Heart right ventricle (tissue), 16 donors: ENCODE data around the gene RNF8. TPM values are rescaled to one million over a fixed set of nuclear protein-coding genes. Genes with fewer than 3 reads are reported as not detected.

Experiments used
- ATAC-seq, 8 donors: fragments of 200-7000 bp; cut with Tn5 transposase; one replicate each; pipeline ENCODE4 v1.9.1; 2020; ENCODE audit warnings: mild to moderate bottlenecking in 8 of 8, moderate library complexity in 8 of 8, moderate number of reproducible peaks in 1 of 8
- DNase-seq, 2 donors: peaks; one replicate each; pipeline ENCODE4 v3.0.0-alpha.2; 2020
- H3K27ac ChIP-seq, 10 donors: fragments of 200-600 bp; sonication (generic) in 2 of 10; one replicate each; pipeline versions ENCODE4 v1.5.0 to v1.8.0; 2020 to 2022; ENCODE audit warnings: mild to moderate bottlenecking in 3 of 10
- H3K27me3 ChIP-seq, 7 donors: fragments of 200-600 bp; one replicate each; pipeline ENCODE4 v1.8.0; 2021 to 2022; ENCODE audit warnings: mild to moderate bottlenecking in 2 of 7
- H3K36me3 ChIP-seq, 9 donors: fragments of 200-600 bp; sonication (generic) in 1 of 9; one replicate each; pipeline versions ENCODE4 v1.5.0 to v1.8.0; 2020 to 2022; ENCODE audit warnings: mild to moderate bottlenecking in 2 of 9
- H3K4me1 ChIP-seq, 9 donors: fragments of 200-600 bp; sonication (generic) in 1 of 9; one replicate each; pipeline versions ENCODE4 v1.5.0 to v1.8.0; 2020 to 2022; ENCODE audit warnings: mild to moderate bottlenecking in 4 of 9
- H3K4me3 ChIP-seq, 10 donors: fragments of 200-600 bp; sonication (generic) in 2 of 10; one replicate each; pipeline versions ENCODE4 v1.5.0 to v1.8.0; 2020 to 2022; ENCODE audit warnings: mild to moderate bottlenecking in 7 of 10, moderate library complexity in 2 of 10
- H3K9me3 ChIP-seq, 11 donors: fragments of 200-600 bp in 10 of 11; sonication (generic) in 2 of 11; one replicate each; pipeline versions ENCODE4 v1.5.0 to v1.8.0; 2013 to 2022; ENCODE audit warnings: mild to moderate bottlenecking in 2 of 11, control low read depth in 1 of 11, moderate library complexity in 1 of 11
- CTCF ChIP-seq, 9 donors: fragments of 200-600 bp; sonication (generic) in 2 of 9; IDR thresholded peaks; one replicate each; pipeline versions ENCODE4 v1.5.0 to v1.8.0; 2021 to 2022; ENCODE audit warnings: antibody characterized with exemption in 9 of 9, mild to moderate bottlenecking in 5 of 9, moderate library complexity in 1 of 9
- WGBS, 2 donors: extraction: QIAGEN DNeasy Blood & Tissue Kit; methylation state at CpG; one replicate each; pipeline ENCODE4 v1.1.7; 2013; ENCODE audit warnings: inconsistent platforms in 1 of 2; 5-methylcytosine and 5-hydroxymethylcytosine counted together
- intact Hi-C, 10 donors: fragments of 100-400 bp; cut with DNase I; formaldehyde crosslinking; loops; one replicate each; pipeline versions ENCODE4 v1.11.1 to v1.14.2; 2022
- polyA plus RNA-seq, 2 donors: library from polyadenylated mRNA; stranded (reverse); fragments of 200-250 nt; gene quantifications; one replicate each; pipeline ENCODE4 v1.2.3, GENCODE V29; 2013
- total RNA-seq, 10 donors: library from RNA; stranded (reverse); fragmentation: NEBNext Ultra II Directional in 3 of 10; extraction: Animal tissue kit (Norgen Biotek cat#: 25700) in 3 of 10; gene quantifications; one replicate each; pipeline versions ENCODE4 v1.2.1 to v1.2.4, GENCODE V29; 2021 to 2023
- donor health status: Arrhythmogenic right ventricular cardiomyopathy.
- donor health status: ischemic (EF 13 %, LVEDD 7.1; RV severe dilation, severe dysfunction).
- donor health status: healthy with polysubstance abuse.
- donor health status: DM: no; HTN: yes; CAD: no.
- donor health status: DM: no; HTN: no; CAD: no.
- donor health status: ischemic (EF 25% LVEDD 6.9; RV normal size, moderate dysfunction).
- donor health status: ischemic (EF 25% LVEDD 5.7; RV mildly dilated, moderate dysfunction).
- donor health status: healthy.
- donor health status: DM: yes; HTN: yes; CAD: no.
- donor health status: Ischemic cardiomyopathy.
- donor health status: ischemic (EF 35%, LVEDD 5.7; RV mildly dilated, moderate dysfunction).
- donor health status: nonischemic (EF 11% LVEDD 7.7; RV severe dilation, severe dysfunction).
- donor health status: DM: yes; HTN: yes; CAD: no.
- donor health status: PGD.
- donor health status: ischemic (EF 29% LVEDD 5.4; RV normal size, mild dysfunction).
- donor health status: nonischemic (EF 23%, LVEDD 6.1; RV moderate dilation, normal function).

RNF8 gene
- total and polyA plus RNA-seq, 12 donors, result 9.5 to 17.5 (median 14.4) TPM

GRCh38 chr6:37369321-37370201 lies 15.8 kb downstream of the RNF8 start:
- WGBS, 2 donors, result 31 to 40% methylated on average over 1 of the region's 1 CpG
- DNase-seq (no peak), ATAC-seq (peak in 7 of 8 donors; percentile 42 to 82 (median 54))
- no peaks in the 10 kb centered on the region for H3K9me3 ChIP-seq
- peak overlapping the region in 7 of 10 donors; percentile 34 to 72 (median 59) for H3K27ac ChIP-seq
- H3K36me3 ChIP-seq, result peaks cover 0 to 62% (median 3%) of the 10 kb centered on the region in 9 donors
- TF ChIP-seq CTCF (IDR thresholded peaks at IDR 0.05), result no peak
- no peaks in the 10 kb centered on the region for H3K27me3 ChIP-seq
- intact Hi-C loops, result loop anchor here in 5 of 10 donors (5.0 to 10.0 kb wide), 4 partner anchors 195 to 325 kb away; partner anchors contain the start of gene MDGA1 (in 2 of the 5)
- H3K4me1 ChIP-seq, result peaks cover 6 to 69% (median 32%) of the 10 kb centered on the region in 9 donors
- no peak overlapping the region for H3K4me3 ChIP-seq

GRCh38 chr6:37371154-37372083 lies 17.6 kb downstream of the RNF8 start:
- H3K4me3 ChIP-seq, result no peak overlapping the region
- 68 to 74% methylated on average over 4 of the region's 4 CpGs for WGBS, 2 donors
- peak in 5 of 8 donors; percentile 9 to 64 (median 32) for ATAC-seq
- TF ChIP-seq CTCF (IDR thresholded peaks at IDR 0.05), result no peak
- no peaks in the 10 kb centered on the region for H3K9me3 ChIP-seq
- H3K27me3 ChIP-seq, result no peaks in the 10 kb centered on the region
- H3K36me3 ChIP-seq, result peaks cover 0 to 73% (median 6%) of the 10 kb centered on the region in 9 donors
- DNase-seq, result no peak
- H3K27ac ChIP-seq, result peak overlapping the region in 2 of 10 donors; percentile 59 to 66
- peaks cover 6 to 54% (median 21%) of the 10 kb centered on the region in 9 donors for H3K4me1 ChIP-seq
- intact Hi-C loops, result loop anchor here in 2 of 10 donors (10.0 kb wide), 2 partner anchors 193 to 323 kb away; partner anchors contain the start of gene MDGA1 (in 1 of the 2)

- Histone ChIP-seq H3K27me3 (no peaks in the 10 kb centered on the region), H3K9me3 (no peaks in the 10 kb centered on the region), H3K27ac (no peak overlapping the region), H3K4me1 (peaks cover 6 to 47% (median 21%) of the 10 kb centered on the region in 9 donors), H3K36me3 (peaks cover 0 to 80% (median 6%) of the 10 kb centered on the region in 9 donors), H3K4me3 (no peak overlapping the region)
- DNase-seq, result no peak
- WGBS, 2 donors, result 92 to 95% methylated on average over 1 of the region's 1 CpG
- no peak for TF ChIP-seq CTCF (IDR thresholded peaks at IDR 0.05)
- intact Hi-C loops, result loop anchor here in 2 of 10 donors (10.0 kb wide), 2 partner anchors 193 to 323 kb away; partner anchors contain the start of gene MDGA1 (in 1 of the 2)
- no peak for ATAC-seq
These were observed 18.3 kb downstream of the RNF8 start for GRCh38 chr6:37372116-37372515.
